K562 (cell line): ENCODE measurements around the gene PRM1. TPM values are rescaled to one million over a fixed set of nuclear protein-coding genes. Genes with fewer than 3 reads are reported as not detected.

Experiments
- MYBL2 ChIP-seq, 2 experiments: fragments of 450-650 bp in 1 of 2; sonication (generic) in 1 of 2; formaldehyde crosslinking in 1 of 2; IDR thresholded peaks; 2 replicates each; pipeline versions ENCODE4 v1.6.1 to v1.8.1; 2017 to 2022; ENCODE audit warnings: borderline replicate concordance in 1 of 2, inconsistent platforms in 1 of 2, low read depth in 1 of 2, mild to moderate bottlenecking in 1 of 2, missing genetic modification reagents in 1 of 2, moderate library complexity in 1 of 2
- PREB ChIP-seq: sonication (generic); formaldehyde crosslinking; IDR thresholded peaks from 2 replicates; pipeline ENCODE4 v1.8.1; 2023; ENCODE audit warnings: mild to moderate bottlenecking, missing genetic modification reagents
- RBM34 ChIP-seq: fragments of 200-400 bp; formaldehyde crosslinking; IDR thresholded peaks from 2 replicates; pipeline ENCODE4 v1.6.1; 2018; ENCODE audit warnings: low read length, borderline replicate concordance; ENCODE audit not compliant: insufficient read depth
- ZNF354B ChIP-seq: fragments of 250-450 bp; sonication (Bioruptor Pico); IDR thresholded peaks from 2 replicates; pipeline ENCODE4 v1.4.0; 2020
- polyA plus RNA-seq, 8 experiments: library from polyadenylated mRNA; depleted of rRNA in 4 of 8; stranded (reverse) in 5 of 8; unstranded in 3 of 8; fragments of >200 nt; fragmentation: Nextera tagmentation in 2 of 8; fragmentation: Illumina TruSeq in 1 of 8; extraction: Ambion mirVana in 2 of 8; extraction: Trizol in 1 of 8; gene quantifications; 2 replicates each; pipeline versions ENCODE4 v1.2.1 to v1.2.3, GENCODE V29; 2011 to 2014; ENCODE audit warnings: inconsistent platforms in 1 of 8, missing spikeins in 1 of 8
- total RNA-seq, 7 experiments: library from RNA; depleted of rRNA in 6 of 7; stranded (reverse); fragments of >200 nt in 6 of 7; fragmentation: Illumina TruSeq in 2 of 7; extraction: Trizol in 2 of 7; gene quantifications; 2 replicates each; pipeline versions ENCODE4 v1.2.1 to v1.2.3, GENCODE V29; 2011 to 2021; ENCODE audit warnings: low replicate concordance in 1 of 7
- TF ChIP-seq, protein P1 (sequence below): sonication (generic); formaldehyde crosslinking; IDR thresholded peaks from 2 replicates; pipeline ENCODE4 v1.8.0; 2023; ENCODE audit warnings: mild to moderate bottlenecking, missing genetic modification reagents
- TF ChIP-seq, protein P2 (sequence below): sonication (generic); IDR thresholded peaks from 2 replicates; pipeline ENCODE4 v1.6.1; 2016
- TF ChIP-seq, protein P3 (sequence below): fragments of 200-800 bp; sonication (Bioruptor generic); IDR thresholded peaks from 2 replicates; pipeline ENCODE4 v1.6.1; 2017; ENCODE audit warnings: missing genetic modification characterization, missing compliant biosample characterization

PRM1 gene
- total and polyA plus RNA-seq, 9 of the 15 experiments (the other 6 are each of a cell fraction or from before 2014, with no cell fraction given), result not detected

- TF ChIP-seq, protein P1, sequence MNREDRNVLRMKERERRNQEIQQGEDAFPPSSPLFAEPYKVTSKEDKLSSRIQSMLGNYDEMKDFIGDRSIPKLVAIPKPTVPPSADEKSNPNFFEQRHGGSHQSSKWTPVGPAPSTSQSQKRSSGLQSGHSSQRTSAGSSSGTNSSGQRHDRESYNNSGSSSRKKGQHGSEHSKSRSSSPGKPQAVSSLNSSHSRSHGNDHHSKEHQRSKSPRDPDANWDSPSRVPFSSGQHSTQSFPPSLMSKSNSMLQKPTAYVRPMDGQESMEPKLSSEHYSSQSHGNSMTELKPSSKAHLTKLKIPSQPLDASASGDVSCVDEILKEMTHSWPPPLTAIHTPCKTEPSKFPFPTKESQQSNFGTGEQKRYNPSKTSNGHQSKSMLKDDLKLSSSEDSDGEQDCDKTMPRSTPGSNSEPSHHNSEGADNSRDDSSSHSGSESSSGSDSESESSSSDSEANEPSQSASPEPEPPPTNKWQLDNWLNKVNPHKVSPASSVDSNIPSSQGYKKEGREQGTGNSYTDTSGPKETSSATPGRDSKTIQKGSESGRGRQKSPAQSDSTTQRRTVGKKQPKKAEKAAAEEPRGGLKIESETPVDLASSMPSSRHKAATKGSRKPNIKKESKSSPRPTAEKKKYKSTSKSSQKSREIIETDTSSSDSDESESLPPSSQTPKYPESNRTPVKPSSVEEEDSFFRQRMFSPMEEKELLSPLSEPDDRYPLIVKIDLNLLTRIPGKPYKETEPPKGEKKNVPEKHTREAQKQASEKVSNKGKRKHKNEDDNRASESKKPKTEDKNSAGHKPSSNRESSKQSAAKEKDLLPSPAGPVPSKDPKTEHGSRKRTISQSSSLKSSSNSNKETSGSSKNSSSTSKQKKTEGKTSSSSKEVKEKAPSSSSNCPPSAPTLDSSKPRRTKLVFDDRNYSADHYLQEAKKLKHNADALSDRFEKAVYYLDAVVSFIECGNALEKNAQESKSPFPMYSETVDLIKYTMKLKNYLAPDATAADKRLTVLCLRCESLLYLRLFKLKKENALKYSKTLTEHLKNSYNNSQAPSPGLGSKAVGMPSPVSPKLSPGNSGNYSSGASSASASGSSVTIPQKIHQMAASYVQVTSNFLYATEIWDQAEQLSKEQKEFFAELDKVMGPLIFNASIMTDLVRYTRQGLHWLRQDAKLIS (CRISPR knock-in tag), result peak; percentile 39; the same call in 1 of the 2 replicates
- TF ChIP-seq ZNF354B (CRISPR knock-in tag) (no peak), RBM34 (no peak), PREB (CRISPR knock-in tag) (no peak), MYBL2 (IDR thresholded peaks at IDR 0.05; ENCODE audit: low read depth) (no peak), MYBL2 (CRISPR knock-in tag; IDR thresholded peaks at IDR 0.05; ENCODE audit: borderline replicate concordance) (0 out of 2 replicates have a peak, but pooled peaks have one; percentile 77)
- TF ChIP-seq, protein P2, sequence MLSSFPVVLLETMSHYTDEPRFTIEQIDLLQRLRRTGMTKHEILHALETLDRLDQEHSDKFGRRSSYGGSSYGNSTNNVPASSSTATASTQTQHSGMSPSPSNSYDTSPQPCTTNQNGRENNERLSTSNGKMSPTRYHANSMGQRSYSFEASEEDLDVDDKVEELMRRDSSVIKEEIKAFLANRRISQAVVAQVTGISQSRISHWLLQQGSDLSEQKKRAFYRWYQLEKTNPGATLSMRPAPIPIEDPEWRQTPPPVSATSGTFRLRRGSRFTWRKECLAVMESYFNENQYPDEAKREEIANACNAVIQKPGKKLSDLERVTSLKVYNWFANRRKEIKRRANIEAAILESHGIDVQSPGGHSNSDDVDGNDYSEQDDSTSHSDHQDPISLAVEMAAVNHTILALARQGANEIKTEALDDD, result no peak
- TF ChIP-seq, protein P3, sequence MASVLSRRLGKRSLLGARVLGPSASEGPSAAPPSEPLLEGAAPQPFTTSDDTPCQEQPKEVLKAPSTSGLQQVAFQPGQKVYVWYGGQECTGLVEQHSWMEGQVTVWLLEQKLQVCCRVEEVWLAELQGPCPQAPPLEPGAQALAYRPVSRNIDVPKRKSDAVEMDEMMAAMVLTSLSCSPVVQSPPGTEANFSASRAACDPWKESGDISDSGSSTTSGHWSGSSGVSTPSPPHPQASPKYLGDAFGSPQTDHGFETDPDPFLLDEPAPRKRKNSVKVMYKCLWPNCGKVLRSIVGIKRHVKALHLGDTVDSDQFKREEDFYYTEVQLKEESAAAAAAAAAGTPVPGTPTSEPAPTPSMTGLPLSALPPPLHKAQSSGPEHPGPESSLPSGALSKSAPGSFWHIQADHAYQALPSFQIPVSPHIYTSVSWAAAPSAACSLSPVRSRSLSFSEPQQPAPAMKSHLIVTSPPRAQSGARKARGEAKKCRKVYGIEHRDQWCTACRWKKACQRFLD (CRISPR knock-in tag), result peak; percentile 66; the same call in 1 of the 2 replicates
Measured at GRCh38 chr16:11254913-11255736, 26.0 kb downstream of the PRM1 start (continued).
